UCSD-AML1 (cell line): Measurements from ENCODE around the gene RYR1.
"Not testable (repeated sequence)": the region's sequence is repeated elsewhere in the genome, so short reads cannot be mapped to it uniquely, and the experiment has no call there.

Source experiments
- DNase-seq: peaks from one replicate; lab custom pipeline; 2025; ENCODE audit not compliant: unreplicated experiment; lab: John Stamatoyannopoulos, UW

Gene RYR1

DNA sequence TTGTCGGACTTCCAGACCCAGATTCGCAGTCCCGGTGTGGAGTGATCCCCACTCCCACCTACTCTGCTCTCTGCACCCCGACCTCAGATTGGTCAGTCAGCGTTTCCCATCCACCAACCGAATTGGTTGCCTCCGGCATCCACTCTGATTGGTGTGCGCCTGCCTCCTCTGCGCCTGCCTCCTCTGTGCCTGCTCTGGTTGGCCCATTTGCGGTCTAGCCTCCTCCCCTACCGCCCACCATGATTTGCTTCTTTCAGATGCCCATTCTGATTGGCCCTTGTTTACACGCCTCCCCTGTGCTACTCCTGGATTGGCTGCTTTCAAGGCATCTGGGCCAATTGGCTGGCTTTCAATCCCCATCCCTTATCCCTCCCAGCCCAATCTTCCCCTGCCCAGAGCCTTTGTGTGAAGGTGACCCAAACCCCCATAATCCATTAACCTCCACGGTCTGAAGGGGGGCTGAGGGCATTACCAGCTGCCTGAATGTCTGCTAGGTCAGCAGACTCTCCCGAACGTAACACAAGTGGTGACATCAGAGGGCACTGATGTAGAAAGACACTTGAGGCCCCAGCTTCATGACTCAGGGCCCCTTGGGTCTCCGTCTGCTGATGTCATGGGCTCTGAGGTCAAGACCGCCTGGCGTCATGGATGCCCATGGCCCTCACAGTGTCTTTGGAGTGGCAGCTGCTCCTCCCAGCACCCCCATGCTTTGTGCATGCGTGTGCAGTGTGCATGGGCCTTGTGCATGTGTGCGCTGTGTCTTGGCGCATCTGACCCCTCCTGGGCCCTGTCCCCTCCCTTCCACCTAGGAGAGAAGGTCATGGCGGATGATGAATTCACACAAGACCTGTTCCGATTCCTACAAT lies 103.8 kb downstream of the RYR1 start:
- no peak for DNase-seq

DNA sequence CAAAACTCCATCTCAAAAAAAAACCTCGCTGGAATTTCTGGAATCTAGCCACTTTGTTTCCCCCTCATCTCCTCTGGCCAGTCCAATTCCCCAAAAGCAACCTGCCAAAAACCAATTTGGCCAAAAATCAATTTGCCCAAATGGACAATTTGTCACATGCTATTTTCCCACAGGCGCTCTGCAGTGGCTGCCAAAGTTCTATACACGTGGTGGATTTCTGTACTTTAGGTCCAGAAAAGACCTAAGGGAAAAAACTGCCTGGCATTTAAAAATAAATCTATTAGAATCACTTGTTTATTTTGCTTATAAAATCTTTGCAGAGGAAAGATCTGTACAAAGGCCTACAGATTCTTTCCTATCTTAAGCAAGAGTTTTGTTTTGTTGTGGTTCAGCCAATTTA lies 104.9 kb downstream of the RYR1 start:
- no peak for DNase-seq

DNA sequence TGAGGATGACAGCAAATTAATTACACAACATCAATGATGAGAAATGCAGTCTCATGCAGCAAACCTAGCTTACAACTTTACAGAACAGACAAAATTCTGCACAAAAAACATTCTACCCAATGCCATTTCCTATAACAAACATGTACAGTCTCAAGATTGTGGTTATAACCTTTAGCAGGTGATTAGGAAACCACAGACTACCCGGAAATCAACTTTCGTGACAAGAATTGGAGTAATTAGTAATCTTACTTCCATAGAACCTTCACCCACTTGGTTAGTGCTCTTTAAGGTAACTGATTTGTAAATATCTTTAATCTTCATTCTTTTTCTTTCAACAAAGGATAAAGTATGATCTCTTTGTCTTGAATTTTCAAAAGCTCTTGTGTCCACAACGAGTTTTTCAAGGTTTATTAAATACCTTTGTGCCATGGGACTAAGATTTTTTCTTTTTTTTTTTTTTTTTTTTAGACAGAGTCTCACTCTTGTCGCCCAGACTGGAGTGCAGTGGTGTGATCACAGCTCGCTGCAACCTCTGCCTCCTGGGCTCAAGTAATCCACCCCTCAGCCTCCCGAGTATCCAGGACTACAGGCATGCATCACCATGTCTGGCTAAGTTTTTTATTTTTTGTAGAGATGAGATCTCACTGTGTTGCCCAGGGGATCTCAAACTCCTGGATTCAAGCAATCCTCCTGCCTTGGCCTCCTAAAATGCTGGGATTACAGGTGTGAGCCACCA lies 105.5 kb downstream of the RYR1 start:
- no peak for DNase-seq

DNA sequence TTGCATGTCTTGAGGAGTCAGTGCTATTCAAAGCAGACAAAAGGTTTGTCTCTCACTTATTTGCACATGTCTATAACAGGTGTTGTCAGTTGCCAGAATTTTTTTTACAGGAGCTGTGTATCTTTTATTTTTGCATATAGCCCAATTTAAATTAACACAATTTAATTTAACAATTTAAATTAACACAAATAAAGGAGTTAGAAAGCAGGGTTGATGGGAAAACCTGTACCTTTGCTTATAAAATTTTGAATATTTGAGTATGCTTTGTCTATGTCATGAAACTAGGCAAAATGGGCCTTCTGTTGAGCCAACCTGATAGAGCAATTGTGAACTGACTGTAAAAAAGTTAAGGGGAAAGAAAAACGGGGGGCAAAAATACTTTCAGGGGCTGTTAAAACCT lies 106.3 kb downstream of the RYR1 start:
- DNase-seq: no peak

DNA sequence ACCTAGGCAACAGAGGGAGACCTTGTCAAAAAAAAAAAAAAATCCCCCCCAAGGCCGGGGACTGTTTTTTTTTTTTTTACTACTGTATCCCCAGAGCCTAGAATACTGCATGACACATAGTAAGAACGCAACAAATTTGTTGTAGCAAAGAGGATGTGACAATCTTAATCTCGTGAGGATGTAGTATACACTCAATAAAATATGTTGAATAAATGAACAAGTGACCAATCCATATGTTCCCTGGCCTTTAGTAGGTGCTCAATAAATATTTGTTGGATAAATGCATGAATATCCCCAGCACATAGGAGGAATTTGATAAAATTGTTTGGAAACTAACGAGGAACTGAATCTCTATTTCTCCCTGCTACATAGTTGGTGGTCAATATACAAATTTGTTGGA lies 108.5 kb downstream of the RYR1 start:
- DNase-seq: no peak

DNA sequence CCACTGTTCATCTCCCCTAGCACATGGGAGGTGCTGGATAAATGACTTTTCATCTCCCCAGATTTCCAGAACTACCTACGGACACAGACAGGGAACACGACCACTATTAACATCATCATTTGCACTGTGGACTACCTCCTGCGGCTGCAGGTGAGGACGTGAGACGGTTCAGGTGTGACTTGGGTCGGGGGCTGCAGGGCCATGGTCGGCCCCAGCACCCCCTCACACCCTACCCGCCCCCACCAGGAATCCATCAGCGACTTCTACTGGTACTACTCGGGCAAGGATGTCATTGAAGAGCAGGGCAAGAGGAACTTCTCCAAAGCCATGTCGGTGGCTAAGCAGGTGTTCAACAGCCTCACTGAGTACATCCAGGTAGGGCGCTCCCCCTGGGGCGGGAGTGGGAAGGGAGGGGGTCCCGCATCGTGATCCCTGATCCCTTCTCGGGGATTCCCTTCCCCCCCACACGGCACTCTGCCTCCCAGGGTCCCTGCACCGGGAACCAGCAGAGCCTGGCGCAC lies 109.9 kb downstream of the RYR1 start:
- DNase-seq: no peak

DNA sequence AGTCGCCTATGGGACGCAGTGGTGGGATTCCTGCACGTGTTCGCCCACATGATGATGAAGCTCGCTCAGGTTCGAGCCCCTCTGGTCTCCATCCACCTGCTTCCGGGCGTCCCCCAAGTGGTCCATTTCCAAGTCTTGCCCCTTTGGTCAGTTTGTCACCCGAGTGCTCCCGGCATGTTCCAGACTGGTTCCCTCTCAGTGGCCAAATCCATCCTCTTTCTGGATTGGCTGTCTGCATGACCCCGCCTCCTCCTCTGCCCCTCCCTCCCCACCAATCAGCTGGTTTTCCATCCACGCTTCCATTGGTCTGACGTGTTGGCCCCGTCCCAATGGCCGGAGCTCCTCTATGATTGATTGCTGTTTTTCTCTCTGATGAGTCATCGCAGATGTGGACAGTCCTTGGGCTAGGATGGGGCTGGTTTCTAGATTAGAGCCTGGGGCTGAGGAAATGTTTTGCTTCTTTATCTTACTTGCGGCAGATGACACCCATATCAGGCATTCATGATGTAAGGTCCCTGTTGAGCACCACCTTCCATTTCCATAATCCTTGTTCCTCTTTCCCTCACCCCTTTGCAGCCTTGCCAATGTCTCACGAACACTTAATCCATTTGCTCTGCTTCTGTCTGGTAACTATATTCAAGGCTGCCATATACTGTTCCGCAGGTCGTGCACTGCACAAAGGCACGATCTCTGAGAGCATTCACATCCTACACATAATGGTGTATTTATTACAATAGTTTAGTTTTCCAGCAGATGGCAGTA lies 110.5 kb downstream of the RYR1 start:
- peak; percentile 32 for DNase-seq

DNA sequence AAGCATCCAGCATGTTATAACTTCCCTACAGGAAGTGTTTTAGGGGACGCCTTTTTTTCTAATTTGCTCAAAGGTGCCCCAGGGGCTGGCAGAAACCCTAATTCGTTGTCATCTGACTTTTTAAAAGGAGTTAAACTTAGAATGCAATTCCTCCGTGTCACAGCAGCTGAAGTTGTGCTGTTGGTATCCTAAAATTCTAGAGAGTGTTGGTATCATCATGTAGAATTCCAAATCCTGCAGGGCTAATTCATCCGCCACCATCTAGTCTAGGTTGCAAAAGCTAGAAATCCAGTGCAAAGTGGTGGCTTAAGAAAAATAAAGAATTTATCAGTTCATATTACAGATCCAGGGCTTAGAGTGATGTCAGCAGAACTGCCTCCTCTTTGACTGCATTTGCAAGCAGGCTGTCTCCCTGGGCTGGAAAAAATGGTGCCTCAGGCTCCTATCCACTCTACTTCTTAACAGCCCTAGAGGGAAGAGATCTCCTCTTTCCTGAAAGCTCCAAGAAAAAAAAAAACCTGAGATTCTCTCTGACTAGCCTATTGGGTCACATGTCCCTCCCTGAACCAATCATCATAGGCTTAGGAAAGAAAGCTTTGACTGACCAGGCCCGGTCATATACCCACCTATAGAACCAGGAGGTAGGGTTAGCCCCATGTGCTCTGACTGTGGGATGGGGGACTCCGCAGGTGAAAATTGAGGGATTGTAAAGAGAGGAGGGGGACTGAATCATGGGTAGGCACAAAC lies 111.3 kb downstream of the RYR1 start:
- no peak for DNase-seq

DNA sequence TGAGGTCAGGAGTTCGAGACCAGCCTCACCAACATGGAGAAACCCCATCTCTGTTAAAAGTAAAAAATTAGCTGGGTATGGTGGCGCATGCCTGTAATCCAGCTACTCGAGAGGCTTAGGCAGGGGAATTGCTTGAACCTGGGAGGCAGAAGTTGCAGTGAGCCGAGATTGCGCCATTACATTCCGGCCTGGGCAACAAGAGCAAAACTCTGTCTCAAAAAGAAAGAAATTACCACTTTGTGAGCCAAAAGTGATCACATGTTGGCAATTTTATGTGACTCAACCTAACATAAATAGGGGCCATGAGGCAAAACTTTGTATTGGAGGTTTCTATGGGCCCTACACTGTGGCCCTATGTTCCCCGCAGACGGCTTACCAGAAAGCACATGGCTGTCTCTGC lies 112.1 kb downstream of the RYR1 start:
- DNase-seq: no peak

DNA sequence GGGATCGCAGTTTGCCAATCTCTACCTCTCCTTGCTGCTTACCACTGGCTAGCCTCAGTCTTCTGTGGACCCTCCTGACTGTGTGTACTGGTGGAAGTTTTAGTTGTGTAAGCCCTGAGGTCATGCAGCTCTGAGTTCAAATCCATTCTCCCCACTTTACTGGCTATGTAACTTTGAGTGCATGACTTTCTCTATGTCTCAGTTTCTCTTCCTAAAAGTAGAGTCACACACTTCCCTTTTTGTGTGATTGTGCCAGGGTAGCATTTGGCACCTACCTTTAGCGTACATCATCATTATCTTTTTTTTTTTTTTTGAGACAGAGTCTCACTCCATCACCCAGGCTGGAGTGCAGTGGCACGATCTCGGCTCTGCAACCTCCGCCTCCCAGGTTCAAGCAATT lies 113.9 kb downstream of the RYR1 start:
- DNase-seq: no peak

DNA sequence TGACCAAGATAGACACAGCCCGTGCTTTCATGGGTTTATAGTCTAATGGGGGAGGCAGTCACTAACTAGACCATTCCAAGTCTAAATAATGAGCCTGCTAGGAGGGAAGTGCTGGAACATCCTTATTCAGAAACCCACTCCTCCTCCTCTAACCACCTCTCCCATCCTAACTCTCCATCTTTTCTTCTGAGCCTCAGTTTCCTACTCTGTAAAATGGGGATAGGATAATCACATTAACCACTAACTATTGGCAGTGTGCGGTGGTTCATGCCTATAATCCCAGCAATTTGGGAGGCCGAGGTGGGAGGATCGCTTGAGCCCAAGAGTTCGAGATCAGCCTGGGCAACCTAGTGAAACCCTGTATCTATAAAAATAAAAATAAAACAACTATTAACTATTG lies 115.6 kb downstream of the RYR1 start:
- DNase-seq: no peak

DNA sequence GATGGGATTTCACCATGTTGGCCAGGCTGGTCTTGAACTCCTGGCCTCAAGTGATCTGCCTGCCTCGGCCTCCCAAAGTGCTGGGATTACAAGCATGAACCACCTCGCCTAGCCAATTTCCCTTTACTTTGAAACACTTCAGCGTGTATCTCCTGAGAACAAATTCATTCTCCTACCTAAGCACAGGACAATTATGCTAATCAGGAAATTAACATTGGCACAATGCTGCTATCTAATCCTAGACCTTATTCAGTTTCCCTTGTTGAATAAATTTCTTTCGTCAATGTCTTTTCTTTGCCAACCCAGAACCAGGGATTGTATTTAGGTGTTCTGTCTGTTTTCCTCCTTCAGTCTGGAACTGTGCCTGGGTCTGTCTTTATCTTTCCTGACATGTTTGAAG lies 116.5 kb downstream of the RYR1 start:
- DNase-seq: no peak

DNA sequence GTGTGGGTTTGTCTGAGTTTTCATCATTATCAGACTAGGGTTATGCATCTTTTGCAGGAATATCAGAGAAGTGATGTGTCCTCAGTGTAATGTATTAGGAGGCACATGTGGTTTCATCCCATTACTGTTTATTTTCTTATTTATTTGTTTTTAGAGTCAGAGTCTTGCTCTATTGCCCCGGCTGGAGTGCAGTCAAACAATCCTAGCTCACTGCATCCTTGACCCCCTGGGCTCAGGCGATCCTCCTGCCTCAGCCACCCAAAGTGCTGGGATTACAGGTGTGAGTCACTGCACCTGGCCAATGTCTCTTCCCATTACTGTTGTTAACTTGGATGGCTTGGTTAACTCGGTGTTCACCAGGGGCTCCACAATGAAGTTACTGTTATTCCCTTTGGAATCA lies 116.9 kb downstream of the RYR1 start:
- DNase-seq: no peak

DNA sequence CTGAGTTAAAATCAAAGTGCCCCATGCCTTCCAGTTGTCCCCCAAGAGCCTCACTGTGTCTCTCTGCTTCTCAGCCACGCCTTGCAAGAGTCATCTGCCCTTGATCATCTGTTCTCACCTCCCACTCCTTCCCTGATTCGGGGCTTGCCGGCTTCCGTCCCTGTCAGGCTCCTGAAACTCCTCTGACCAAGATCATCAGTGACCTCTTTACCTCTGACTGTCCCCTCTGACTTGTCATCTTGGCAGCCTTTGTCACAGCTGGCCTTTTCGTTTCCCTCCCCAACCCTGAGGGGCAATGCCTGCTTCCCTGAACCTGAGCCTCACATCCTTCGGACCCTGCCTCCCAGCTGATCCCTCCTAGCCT lies 117.9 kb downstream of the RYR1 start:
- no peak for DNase-seq

DNA sequence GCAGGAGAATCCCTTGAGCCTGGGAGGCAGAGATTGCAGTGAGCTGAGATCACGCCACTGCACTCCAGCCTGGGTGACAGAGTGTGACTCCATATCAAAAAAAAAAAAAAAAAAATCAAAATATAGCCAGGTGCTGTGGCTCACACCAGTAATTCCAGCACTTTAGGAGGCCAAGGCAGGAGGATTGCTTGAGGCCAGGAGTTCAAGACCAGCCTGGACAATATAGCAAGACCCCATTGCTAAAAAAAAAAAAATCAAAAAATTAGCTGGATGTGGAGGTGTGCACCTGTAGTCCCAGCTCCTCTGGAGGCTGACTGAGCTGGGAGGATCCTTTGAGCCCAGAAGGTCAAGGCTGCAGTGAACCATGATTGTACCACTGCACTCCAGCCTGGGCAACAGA lies 119.7 kb downstream of the RYR1 start:
- DNase-seq: not testable (repeated sequence)

DNA sequence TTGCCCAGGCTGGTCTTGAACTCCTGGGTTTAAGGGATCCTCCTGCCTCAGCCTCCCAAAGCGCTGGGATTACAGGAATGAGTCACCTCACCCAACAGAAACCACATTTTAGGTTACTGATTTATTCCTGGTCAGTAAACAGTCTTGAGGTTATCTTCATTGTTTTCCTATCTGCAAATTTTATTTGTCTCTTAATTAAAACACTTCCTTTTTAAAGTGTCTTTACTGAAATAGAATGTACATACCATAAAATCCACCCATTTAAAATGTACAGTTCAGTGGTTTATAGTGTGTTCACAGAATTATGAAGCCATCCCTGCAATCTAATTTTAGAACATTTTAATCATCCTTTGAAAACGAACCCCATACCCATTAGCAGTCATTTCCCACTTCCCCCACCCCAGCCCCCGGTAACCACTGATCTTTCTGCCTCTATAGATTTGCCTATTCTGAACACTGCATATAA lies 121.2 kb downstream of the RYR1 start:
- DNase-seq: no peak

DNA sequence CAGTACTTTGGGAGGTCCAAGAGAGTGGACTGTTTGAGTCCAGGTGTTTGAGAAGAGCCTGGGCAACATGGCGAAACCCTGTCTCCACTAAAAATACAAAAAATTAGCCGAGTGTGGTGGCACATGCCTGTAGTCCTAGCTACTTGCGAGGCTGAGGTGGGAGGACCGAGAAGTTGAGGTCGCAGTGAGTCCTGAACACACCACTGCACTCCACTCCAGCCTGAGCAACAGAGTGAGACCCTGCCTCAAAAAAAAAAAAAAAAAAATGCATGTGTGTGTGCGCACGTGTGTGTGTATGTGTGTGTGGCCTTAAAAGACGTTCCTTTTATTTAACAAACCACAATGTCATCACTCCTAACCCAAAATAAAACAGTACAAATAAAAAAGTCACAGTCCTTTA lies 121.7 kb downstream of the RYR1 start:
- no peak for DNase-seq

DNA sequence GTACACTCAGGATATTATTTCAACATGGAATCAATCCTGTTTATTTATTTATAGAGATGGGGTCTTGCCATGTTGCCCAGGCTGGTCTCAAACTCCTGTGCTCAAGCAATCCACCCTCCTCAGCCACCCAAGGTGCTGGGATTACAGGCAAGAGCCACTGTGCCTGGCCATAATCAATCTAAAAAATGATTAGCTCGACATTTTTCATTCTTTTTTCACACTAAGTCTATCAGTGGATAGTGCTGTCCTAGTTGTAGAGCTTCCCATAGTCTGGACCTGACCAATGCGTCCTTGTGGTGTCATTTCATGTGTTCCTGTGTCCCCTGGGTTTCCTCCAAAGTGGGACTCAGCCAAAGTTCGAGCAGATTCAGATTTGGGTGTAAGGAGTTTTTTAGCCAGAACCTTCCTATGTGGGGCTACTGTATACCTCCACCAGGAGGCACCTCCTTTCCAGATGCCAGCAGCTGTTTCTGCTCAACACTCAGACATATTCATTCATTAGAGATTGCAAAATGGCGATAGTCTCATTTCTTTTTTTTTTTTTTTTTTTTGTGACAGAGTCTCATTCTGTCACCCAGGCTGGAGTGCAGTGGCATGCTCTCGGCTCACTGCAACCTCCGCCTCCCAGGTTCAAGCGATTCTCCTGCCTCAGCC lies 123.2 kb downstream of the RYR1 start:
- DNase-seq: no peak

DNA sequence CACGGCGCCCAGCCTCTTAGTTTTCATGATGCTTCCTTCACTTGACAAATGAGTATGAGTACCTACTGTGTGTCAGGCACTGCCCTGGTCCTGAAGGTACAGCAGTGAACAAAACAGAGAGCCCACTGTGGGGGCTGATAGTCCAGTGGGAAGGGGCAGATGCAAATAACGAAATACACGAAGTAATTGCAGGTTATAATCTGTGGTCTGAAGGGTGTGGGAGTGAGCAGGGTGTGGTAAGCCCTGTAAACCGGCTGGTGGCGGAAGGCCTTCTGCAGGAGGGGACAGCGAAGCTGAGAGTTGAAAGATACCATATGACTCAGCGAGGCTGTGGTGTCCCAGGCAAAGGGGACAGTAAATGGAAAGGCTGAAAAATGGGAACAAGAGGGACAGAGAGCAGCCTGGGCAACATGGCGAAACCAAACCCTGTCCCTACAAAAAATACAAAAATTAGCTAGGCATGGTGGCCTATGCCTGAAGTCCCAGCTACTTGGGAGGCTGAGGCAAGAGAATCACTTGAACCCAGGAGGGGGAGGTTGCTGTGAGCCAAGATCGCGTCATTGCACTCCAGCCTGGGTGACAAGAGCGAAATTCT lies 123.8 kb downstream of the RYR1 start:
- DNase-seq: peak; percentile 43

DNA sequence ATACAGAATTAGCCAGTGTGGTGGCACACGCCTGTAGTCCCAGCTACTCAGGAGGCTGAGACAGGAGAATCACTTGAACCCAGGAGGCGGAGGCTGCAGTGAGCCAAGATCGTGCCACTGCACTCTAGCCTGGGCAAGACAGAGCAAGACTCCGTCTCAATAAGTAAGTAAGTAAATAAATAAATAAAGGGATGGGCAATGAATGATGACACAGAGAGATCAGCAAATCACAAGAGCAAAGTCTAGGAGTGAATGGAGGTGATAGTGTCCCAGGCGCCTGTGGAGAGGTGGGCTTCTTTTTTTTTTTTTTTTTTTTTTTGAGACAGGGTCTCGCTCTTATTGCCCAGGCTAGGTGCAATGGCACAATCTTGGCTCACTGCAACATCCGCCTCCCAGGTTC lies 125.4 kb downstream of the RYR1 start:
- not testable (repeated sequence) for DNase-seq
